ENCODE data around the gene BNC2. TPM values are rescaled to one million over a fixed set of nuclear protein-coding genes. Genes with fewer than 3 reads are reported as not detected.

The BNC2 gene
- total RNA-seq, 1 donor from 2014 or later = under 0.01 TPM

- TF ChIP-seq, protein P1, sequence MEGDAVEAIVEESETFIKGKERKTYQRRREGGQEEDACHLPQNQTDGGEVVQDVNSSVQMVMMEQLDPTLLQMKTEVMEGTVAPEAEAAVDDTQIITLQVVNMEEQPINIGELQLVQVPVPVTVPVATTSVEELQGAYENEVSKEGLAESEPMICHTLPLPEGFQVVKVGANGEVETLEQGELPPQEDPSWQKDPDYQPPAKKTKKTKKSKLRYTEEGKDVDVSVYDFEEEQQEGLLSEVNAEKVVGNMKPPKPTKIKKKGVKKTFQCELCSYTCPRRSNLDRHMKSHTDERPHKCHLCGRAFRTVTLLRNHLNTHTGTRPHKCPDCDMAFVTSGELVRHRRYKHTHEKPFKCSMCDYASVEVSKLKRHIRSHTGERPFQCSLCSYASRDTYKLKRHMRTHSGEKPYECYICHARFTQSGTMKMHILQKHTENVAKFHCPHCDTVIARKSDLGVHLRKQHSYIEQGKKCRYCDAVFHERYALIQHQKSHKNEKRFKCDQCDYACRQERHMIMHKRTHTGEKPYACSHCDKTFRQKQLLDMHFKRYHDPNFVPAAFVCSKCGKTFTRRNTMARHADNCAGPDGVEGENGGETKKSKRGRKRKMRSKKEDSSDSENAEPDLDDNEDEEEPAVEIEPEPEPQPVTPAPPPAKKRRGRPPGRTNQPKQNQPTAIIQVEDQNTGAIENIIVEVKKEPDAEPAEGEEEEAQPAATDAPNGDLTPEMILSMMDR (IDR thresholded peaks at IDR 0.05; ENCODE audit: insufficient read depth, low read length, severe bottlenecking) = no peak
- DNase-seq (ENCODE audit: low read depth) (no peak), FAIRE-seq (no peak)
- Histone ChIP-seq H3K36me3 (ENCODE audit: control insufficient read depth, insufficient read depth, low read length) (no peaks in the 10 kb centered on the region), H3K27me3 (ENCODE audit: control insufficient read depth, insufficient read depth, low read length) (no peaks in the 10 kb centered on the region), H3K4me3 (ENCODE audit: low read depth, low read length) (no peak overlapping the region)
These were observed 160.5 kb downstream of the BNC2 start for GRCh38 chr9:16709924-16710323.

GRCh38 chr9:16708656-16709435, 161.6 kb downstream of the BNC2 start:
- TF ChIP-seq, protein P1 (IDR thresholded peaks at IDR 0.05; ENCODE audit: insufficient read depth, low read length, severe bottlenecking) = no peak
- Histone ChIP-seq H3K36me3 (ENCODE audit: control insufficient read depth, insufficient read depth, low read length) (no peaks in the 10 kb centered on the region), H3K27me3 (ENCODE audit: control insufficient read depth, insufficient read depth, low read length) (no peaks in the 10 kb centered on the region), H3K4me3 (ENCODE audit: low read depth, low read length) (no peak overlapping the region)
- DNase-seq (ENCODE audit: low read depth) (no peak), FAIRE-seq (no peak)

GRCh38 chr9:16705111-16705604, 165.3 kb downstream of the BNC2 start:
- FAIRE-seq = no peak
- Histone ChIP-seq H3K4me3 (ENCODE audit: low read depth, low read length) (no peak overlapping the region), H3K27me3 (ENCODE audit: control insufficient read depth, insufficient read depth, low read length) (no peaks in the 10 kb centered on the region), H3K36me3 (ENCODE audit: control insufficient read depth, insufficient read depth, low read length) (no peaks in the 10 kb centered on the region)
- TF ChIP-seq, protein P1 (IDR thresholded peaks at IDR 0.05; ENCODE audit: insufficient read depth, low read length, severe bottlenecking) = no peak
- DNase-seq (ENCODE audit: low read depth) = peak; percentile 28

DNA sequence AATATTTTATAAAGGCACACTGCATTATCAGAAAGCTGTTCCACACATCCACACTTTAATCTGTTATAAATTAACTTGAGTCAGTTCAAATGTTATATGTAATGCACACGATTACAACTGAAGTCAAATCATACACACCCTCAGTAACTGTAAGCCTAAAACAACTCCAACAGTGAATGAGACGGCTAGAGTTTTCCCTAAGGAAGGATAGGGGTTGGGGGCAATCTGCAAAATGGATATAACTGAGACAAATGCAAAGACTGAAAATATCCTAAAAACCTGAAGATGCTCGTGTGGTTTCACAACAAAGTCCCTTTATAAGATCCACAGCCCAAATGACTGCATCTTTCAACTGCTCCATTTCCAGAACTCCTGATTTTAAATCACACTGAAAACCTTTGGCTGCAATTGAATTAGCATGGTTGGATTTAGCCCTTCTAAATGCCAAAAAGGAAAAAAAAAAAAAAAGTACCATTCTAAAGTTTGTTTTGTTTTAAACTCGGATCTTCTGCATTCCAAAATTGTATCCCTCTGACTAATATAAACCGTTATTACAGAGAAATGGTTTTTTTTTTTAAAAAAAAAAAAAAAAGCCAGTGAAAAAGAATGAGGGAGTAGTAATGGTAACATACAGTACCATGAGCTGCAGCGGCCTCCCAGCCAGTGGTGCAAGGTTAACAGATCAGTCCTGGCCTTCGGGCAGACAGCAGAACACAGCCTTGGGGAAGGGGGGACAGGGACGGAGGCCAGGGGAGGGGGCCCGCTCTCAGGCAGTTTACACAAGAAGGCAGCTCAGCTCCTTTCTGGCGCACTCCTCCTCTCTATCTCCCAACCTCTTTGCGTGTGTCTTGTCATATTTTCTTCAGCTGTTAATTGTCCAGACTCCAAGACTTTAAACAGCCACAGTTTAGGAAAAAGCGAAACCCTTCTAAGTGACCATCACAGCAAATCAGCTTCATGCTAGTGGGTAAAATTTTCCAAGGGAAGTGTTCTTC, 166.1 kb downstream of the BNC2 start:
- H3K36me3 ChIP-seq (ENCODE audit: control insufficient read depth, insufficient read depth, low read length) = no peaks in the 10 kb centered on the region
- DNase-seq (ENCODE audit: low read depth) = no peak
- H3K27me3 ChIP-seq (ENCODE audit: control insufficient read depth, insufficient read depth, low read length) = no peaks in the 10 kb centered on the region
- no peak overlapping the region for H3K4me3 ChIP-seq (ENCODE audit: low read depth, low read length)
- TF ChIP-seq, protein P1 (IDR thresholded peaks at IDR 0.05; ENCODE audit: insufficient read depth, low read length, severe bottlenecking) = no peak
- no peak for FAIRE-seq

GRCh38 chr9:16701347-16701746, 169.1 kb downstream of the BNC2 start:
- DNase-seq (ENCODE audit: low read depth) (no peak), FAIRE-seq (no peak)
- H3K4me3 ChIP-seq (ENCODE audit: low read depth, low read length) = no peak overlapping the region
- no peaks in the 10 kb centered on the region for H3K27me3 ChIP-seq (ENCODE audit: control insufficient read depth, insufficient read depth, low read length)
- H3K36me3 ChIP-seq (ENCODE audit: control insufficient read depth, insufficient read depth, low read length) = no peaks in the 10 kb centered on the region
- TF ChIP-seq, protein P1 (IDR thresholded peaks at IDR 0.05; ENCODE audit: insufficient read depth, low read length, severe bottlenecking) = no peak

All from bronchial epithelial cell (primary cell).